MCF 10A (cell line): ENCODE data around the gene MYO9B. TPM values are rescaled to one million over a fixed set of nuclear protein-coding genes. Genes with fewer than 3 reads are reported as not detected.

Experiments used
- BruUV-seq: library from RNA; stranded (reverse); fragments of 400-500 nt; replicated peaks from 2 replicates; lab custom pipeline; 2021; lab: Mats Ljungman, UMichigan
- CTCF ChIA-PET: fragments of 300-600 bp; sonication (Branson Sonifier 250); formaldehyde crosslinking; extraction: SDS; loops from one replicate; lab custom pipeline; 2021; ENCODE audit warnings: antibody characterized with exemption, inconsistent platforms; lab: Yijun Ruan, JAX
- POLR2A ChIA-PET: fragments of 300-600, 350-650 bp; sonication (Branson Sonifier 250); formaldehyde crosslinking; extraction: SDS; loops from one replicate; lab custom pipeline; 2020; ENCODE audit warnings: antibody characterized with exemption, inconsistent platforms; lab: Yijun Ruan, JAX
- DNase-seq: peaks from one replicate; pipeline ENCODE4 v3.0.0-alpha.2; 2018; ENCODE audit not compliant: unreplicated experiment
- H3K27ac Mint-ChIP-seq: one replicate; pipeline ENCODE4 v1.8.0; 2022; ENCODE audit warnings: mild to moderate bottlenecking, low read depth, mixed read lengths; ENCODE audit not compliant: unreplicated experiment
- H3K27me3 Mint-ChIP-seq: one replicate; pipeline ENCODE4 v1.8.0; 2022; ENCODE audit warnings: mixed read lengths; ENCODE audit not compliant: insufficient read depth, unreplicated experiment
- H3K36me3 Mint-ChIP-seq: one replicate; pipeline ENCODE4 v1.8.0; 2022; ENCODE audit warnings: mild to moderate bottlenecking, moderate library complexity, mixed read lengths; ENCODE audit not compliant: insufficient read depth, unreplicated experiment
- H3K4me1 Mint-ChIP-seq: one replicate; pipeline ENCODE4 v1.8.0; 2022; ENCODE audit warnings: mixed read lengths; ENCODE audit not compliant: insufficient read depth, unreplicated experiment
- H3K4me3 Mint-ChIP-seq: one replicate; pipeline ENCODE4 v1.8.0; 2022; ENCODE audit warnings: mild to moderate bottlenecking, moderate library complexity, mixed read lengths; ENCODE audit not compliant: unreplicated experiment
- H3K9me3 Mint-ChIP-seq: one replicate; pipeline ENCODE4 v1.8.0; 2022; ENCODE audit warnings: mixed read lengths; ENCODE audit not compliant: unreplicated experiment
- intact Hi-C: fragments of 100-400 bp; cut with micrococcal nuclease; formaldehyde crosslinking; loops from 2 replicates; pipeline ENCODE4 v1.14.1; 2022
- total RNA-seq: library from RNA; stranded (reverse); gene quantifications from 2 replicates; pipeline ENCODE4 v1.2.3, GENCODE V29; 2022
- TF ChIP-seq, protein P1 (sequence below): fragments of 200-600 bp; IDR thresholded peaks from one replicate; pipeline ENCODE4 v1.8.0; 2022; ENCODE audit warnings: antibody characterized with exemption, mild to moderate bottlenecking; ENCODE audit not compliant: unreplicated experiment

Gene MYO9B
- total RNA-seq, 1 experiment from 2014 or later: 43.5 TPM

- H3K4me3 Mint-ChIP-seq: no peak overlapping the region
- H3K27me3 Mint-ChIP-seq: no peaks in the 10 kb centered on the region
- intact Hi-C loops: no loop called here
- no peak for DNase-seq
- no TSS peak for BruUV-seq
- H3K36me3 Mint-ChIP-seq: peaks cover 8% of the 10 kb centered on the region
- H3K27ac Mint-ChIP-seq: no peak overlapping the region
- POLR2A ChIA-PET: interaction anchor here (0.9 to 1.7 kb wide), 5 partner anchors 10 to 40 kb away, joined by 3 to 16 read pairs (median 7); partner anchors contain the start of genes BABAM1 and OCEL1
- TF ChIP-seq, protein P1, sequence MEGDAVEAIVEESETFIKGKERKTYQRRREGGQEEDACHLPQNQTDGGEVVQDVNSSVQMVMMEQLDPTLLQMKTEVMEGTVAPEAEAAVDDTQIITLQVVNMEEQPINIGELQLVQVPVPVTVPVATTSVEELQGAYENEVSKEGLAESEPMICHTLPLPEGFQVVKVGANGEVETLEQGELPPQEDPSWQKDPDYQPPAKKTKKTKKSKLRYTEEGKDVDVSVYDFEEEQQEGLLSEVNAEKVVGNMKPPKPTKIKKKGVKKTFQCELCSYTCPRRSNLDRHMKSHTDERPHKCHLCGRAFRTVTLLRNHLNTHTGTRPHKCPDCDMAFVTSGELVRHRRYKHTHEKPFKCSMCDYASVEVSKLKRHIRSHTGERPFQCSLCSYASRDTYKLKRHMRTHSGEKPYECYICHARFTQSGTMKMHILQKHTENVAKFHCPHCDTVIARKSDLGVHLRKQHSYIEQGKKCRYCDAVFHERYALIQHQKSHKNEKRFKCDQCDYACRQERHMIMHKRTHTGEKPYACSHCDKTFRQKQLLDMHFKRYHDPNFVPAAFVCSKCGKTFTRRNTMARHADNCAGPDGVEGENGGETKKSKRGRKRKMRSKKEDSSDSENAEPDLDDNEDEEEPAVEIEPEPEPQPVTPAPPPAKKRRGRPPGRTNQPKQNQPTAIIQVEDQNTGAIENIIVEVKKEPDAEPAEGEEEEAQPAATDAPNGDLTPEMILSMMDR: no peak
- no peaks in the 10 kb centered on the region for H3K9me3 Mint-ChIP-seq
- peaks cover 10% of the 10 kb centered on the region for H3K4me1 Mint-ChIP-seq
- CTCF ChIA-PET: interaction anchor here (0.7 to 1.4 kb wide), 2 partner anchors 8 to 9 kb away, joined by 3 to 5 read pairs; partner anchors contain the start of gene USHBP1
Measured at GRCh38 chr19:17254636-17255035, 179.1 kb downstream of the MYO9B start.

DNA sequence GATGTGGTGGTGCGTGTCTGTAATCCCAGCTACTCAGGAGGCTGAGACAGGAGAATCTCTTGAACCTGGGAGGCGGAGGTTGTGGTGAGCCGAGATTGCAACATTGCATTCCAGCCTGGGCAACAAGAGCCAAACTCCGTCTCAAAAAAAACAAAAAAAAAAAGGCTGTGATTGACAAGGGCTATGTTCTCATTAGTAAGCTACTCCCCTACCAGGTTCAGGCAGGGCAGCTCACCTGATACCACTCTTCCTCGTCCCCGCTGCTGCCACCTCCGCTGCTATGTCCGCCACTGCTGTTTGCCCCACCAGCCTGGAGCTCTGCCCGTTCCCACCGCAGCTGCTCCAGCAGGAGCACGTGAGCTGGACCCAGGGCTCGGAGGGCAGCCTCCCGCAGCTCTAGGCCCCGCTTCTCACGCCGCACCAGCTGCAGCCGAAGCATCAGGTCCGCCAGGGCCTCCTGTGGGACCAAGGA, 179.6 kb downstream of the MYO9B start:
- no peaks in the 10 kb centered on the region for H3K27me3 Mint-ChIP-seq
- ChIA-PET POLR2A (interaction anchor here (0.6 to 1.7 kb wide), 8 partner anchors 11 to 763 kb away, joined by 3 to 16 read pairs (median 4); partner anchors contain the start of genes BABAM1 and OCEL1), CTCF (interaction anchor here (0.5 to 1.4 kb wide), 5 partner anchors 8 to 332 kb away, joined by 3 to 5 read pairs (median 4); partner anchors contain the start of gene USHBP1)
- H3K36me3 Mint-ChIP-seq: peaks cover 8% of the 10 kb centered on the region
- H3K9me3 Mint-ChIP-seq: no peaks in the 10 kb centered on the region
- DNase-seq: peak; percentile 75
- TF ChIP-seq, protein P1: no peak
- intact Hi-C loops: no loop called here
- H3K4me3 Mint-ChIP-seq: no peak overlapping the region
- H3K27ac Mint-ChIP-seq: no peak overlapping the region
- peaks cover 10% of the 10 kb centered on the region for H3K4me1 Mint-ChIP-seq
- BruUV-seq: no TSS peak

- H3K4me3 Mint-ChIP-seq: no peak overlapping the region
- ChIA-PET CTCF (interaction anchor here (0.5 to 1.5 kb wide), 4 partner anchors 23 to 332 kb away, joined by 3 to 4 read pairs (median 3); no protein-coding TSS in a partner anchor), POLR2A (interaction anchor here (1.0 to 1.7 kb wide), 3 partner anchors 11 to 148 kb away, joined by 3 to 16 read pairs (median 7); partner anchors contain the start of gene BABAM1)
- TF ChIP-seq, protein P1: no peak
- DNase-seq: no peak
- H3K9me3 Mint-ChIP-seq: no peaks in the 10 kb centered on the region
- intact Hi-C loops: no loop called here
- H3K27ac Mint-ChIP-seq: no peak overlapping the region
- no TSS peak for BruUV-seq
- peaks cover 17% of the 10 kb centered on the region for H3K4me1 Mint-ChIP-seq
- H3K27me3 Mint-ChIP-seq: no peaks in the 10 kb centered on the region
- peaks cover 8% of the 10 kb centered on the region for H3K36me3 Mint-ChIP-seq
Measured at GRCh38 chr19:17256130-17256529, 180.6 kb downstream of the MYO9B start.

- Mint-ChIP-seq H3K9me3 (no peaks in the 10 kb centered on the region), H3K4me3 (no peak overlapping the region), H3K27me3 (no peaks in the 10 kb centered on the region), H3K4me1 (peaks cover 17% of the 10 kb centered on the region), H3K27ac (no peak overlapping the region), H3K36me3 (peaks cover 8% of the 10 kb centered on the region)
- CTCF ChIA-PET: interaction anchor here (0.6 to 5.7 kb wide), 6 partner anchors 9 to 195 kb away, joined by 3 to 56 read pairs (median 6); partner anchors contain the start of gene ANKLE1
- no peak for DNase-seq
- POLR2A ChIA-PET: interaction anchor here (0.6 to 1.6 kb wide), 6 partner anchors 10 to 673 kb away, joined by 3 to 5 read pairs (median 4); partner anchors contain the start of gene CCDC124
- BruUV-seq: no TSS peak
- TF ChIP-seq, protein P1: no peak
- intact Hi-C loops: no loop called here
Measured at GRCh38 chr19:17259118-17259780, 183.7 kb downstream of the MYO9B start.
